GM18508 (cell line): Measurements from ENCODE around the gene CALN1.

ENCODE experiments used
- ATAC-seq: cut with Tn5 transposase; IDR thresholded peaks from one replicate; pipeline ENCODE4 v1.9.1; 2021; ENCODE audit warnings: moderate number of reproducible peaks; ENCODE audit not compliant: insufficient read depth, unreplicated experiment

Gene CALN1

DNA sequence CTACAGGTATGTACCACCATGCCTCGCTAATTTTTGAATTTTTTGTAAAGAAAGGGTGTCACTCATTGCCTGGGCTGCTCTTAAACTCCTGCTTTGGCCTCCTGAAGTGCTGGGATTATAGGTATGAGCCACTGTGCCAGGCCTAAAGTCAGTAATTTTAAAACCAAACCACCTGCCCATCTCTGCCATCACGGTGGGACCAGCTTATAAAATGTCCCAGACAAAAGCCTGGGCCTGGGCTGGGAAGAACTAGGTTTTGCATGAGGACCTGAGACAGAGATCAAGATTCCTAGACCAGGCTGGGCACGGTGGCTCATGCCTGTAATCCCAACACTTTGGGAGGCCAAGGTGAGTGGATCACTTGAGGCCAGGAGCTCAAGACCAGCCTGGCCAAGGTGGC, 395.6 kb downstream of the CALN1 start:
- ATAC-seq: no peak

DNA sequence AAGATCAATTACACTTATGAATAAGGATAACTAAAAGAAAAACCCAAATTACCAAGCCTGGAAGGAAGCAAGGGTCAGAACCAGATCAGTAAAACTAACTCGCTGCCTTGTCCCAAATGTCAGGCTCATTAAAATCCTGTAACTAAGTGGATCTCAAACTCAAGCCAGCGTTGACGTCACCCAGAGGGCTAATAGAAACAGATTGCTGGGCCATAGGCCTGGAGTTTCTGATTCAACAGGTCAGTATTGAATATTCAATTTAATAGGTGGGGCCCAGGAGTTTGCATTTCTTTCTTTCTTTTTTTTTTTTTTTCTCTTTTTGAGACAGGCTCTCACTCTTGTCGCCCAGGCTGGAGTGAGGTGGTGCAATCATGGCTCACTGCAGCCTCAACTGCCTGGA, 397.0 kb downstream of the CALN1 start:
- no peak for ATAC-seq

DNA sequence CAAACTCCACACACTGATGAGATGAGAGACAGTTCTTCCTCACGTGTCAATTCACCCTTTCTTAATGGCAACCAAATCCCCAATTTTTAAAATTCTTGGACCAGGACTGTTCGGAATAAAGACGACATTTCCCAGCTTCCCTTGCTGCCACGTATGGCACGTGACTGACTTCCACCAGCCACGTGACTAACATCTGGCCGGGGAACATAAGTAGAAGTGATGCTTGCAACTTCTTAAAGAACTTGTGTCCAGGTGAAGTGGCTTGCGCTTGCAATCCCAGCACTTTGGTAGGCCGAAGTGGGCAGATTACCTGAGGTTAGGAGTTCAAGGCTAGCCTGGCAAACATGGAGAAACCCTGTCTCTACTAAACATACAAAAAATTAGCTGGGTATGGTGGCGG, 405.1 kb downstream of the CALN1 start:
- ATAC-seq: no peak

DNA sequence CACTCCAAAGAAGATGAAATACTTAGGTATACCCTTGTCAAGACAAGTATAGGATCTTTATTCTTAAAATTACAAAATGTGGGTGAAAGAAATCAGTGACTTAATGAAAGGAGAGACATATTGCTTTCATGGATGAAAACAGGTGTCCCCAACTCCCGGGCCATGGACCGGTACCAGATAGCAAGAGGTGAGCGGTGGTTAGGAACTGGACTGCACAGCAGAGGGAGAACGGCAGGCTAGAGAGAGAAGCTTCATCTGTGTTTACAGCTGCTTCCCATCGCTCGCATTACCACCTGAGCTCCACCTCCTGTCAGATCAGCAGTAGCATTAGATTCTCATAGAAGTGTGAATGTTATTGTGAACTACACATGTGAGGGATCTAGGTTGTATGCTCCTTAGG, 408.9 kb downstream of the CALN1 start:
- ATAC-seq: no peak

DNA sequence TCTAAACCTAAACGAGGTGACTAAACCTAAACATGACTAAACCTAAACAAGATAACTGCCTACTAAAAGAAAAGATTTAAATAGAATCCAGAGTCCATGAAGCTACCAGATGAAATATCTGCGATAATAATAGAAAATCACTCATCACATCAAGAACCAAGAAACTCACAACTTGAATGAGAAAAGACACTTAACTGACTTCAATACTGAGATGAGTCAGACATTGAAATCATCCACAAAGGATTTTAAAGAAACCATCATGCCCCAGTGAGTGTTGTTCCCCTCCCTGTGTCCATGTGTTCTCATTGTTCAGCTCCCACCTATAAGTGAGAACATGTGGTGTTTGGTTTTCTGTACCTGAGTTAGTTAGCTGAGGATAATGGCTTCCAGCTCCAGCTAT, 416.0 kb downstream of the CALN1 start:
- no peak for ATAC-seq

DNA sequence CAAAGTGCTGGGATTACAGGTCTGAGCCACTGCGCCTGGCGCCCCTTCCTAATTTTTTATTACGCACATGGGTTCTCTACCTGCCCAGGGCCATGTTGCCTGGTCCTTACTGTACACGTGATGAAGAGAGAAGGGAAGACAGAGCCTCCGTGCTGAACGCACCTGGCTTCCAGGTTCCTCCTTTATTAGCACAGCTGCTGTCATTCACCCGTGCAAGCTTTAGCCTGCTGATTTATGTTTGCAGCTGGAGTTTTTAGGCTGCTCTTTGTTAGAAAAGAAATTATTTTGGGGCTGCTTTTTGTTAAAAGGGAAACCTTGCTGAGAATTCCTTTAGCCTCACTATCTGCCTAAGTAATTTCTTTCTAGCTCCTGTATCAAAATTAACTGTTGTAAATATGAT, 417.0 kb downstream of the CALN1 start:
- no peak for ATAC-seq

DNA sequence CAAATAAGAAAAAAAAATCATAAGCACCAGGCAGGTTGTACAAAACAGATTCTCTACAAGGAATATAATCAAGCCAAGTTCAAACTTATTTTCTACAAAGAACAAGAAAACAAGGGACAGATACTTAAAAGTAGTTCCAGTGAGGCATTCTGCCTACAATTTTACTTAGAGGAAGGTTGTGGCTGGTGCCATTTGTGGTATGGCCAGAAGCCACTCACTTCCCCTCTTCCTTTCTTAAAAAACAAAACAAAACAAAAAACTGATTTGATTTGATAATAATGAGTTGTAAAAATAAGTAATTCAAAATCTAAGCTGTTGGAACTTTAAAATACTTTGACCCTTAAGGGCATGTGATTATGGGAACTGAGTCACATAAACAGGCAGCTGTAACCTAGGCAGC, 420.6 kb downstream of the CALN1 start:
- no peak for ATAC-seq

DNA sequence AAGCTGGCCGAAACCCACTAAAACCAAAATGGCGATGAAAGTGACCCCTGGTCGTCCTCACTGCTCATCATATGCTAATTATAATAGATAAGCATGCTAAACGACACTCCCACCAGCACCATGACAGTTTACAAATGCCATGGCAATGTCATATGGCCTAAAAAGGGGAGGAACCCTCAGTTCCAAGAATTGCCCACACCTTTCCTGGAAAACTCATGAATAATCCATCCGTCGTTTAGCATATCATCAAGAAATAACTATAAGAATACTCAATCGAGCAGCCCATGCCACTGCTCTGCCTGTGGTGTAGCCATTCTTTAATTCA, 422.0 kb downstream of the CALN1 start:
- no peak for ATAC-seq

DNA sequence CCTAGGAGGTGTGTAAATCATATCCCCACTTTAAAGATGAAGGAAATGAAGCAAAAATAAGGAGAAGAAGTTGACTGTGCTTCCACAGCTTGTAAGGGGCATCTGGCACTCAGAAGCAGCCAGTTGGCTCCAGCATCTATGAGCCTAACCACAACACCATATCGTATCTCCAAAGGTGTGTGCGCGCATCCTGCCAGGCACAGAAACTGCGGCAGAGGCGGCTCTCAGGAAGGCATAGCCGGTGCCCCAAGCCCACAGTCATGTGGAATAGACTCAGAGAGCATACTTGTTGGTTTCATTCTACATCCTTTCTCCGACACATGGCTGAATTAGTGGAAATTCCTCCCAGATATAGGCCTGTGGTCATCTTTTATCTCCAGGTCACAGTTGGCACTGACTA, 423.9 kb downstream of the CALN1 start:
- ATAC-seq: no peak

DNA sequence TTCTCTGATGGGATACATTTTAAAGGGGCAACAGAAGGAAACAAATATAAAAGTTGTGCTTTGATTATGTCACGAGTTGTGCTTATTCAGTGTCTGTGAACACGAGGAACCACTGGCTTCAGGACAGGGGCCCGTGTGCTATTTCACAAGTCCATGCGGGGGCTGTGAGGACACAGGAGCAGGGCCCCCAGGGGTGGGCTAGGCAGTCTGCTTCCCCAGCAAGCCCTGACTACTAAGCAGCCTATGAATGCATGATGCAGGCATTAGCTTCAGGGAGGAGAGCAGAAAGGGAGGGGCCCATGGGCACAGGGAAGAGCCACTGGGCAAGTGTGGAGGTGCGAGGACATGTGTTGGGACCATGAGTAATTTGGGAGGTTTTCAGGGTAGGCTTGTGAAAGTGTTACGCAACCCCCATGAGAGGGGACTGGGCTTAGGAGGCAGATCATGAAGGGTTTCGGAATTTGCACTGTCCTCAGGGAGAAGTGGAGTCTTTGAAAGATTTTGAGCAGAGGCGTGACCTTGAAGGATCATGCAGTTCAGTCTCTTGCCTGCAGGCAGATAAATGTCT, 424.9 kb downstream of the CALN1 start:
- no peak for ATAC-seq

DNA sequence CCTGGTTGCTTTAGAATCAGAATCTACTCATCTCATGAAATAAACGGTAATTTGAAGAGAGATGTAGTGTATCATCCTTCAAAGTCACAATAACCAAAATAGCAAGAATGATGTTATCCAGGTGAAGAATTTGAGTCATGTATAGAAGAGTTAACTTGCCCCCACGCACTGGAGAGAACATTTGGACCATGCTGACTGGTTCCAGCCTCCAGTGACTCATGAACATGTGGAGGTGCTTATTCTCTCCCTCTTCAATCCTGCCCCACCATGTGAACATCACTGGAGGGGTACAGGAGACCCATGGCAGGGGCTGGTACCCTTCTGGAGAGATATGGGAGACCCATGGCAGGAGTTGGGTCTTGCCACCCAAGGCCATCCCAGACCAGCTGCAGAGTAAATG, 427.8 kb downstream of the CALN1 start:
- ATAC-seq: no peak

DNA sequence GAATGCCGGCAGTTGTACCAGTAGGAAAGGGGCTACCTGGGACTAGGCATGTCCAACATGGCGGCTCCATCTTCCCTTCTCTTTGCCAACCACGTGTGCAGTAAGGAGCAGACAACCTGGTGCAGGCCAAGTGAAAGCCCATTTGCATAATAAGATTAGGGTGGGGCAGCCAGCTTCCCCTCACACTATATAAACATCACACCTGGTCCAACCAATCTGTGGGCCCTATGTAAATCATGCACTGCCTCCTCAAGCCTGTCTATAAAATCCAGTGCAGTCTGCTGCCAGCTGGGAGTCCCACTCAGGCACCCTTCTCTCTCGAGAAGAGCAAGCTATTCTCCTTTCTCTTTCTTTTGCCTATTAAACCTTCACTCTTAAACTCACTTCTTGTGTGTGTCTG, 429.3 kb downstream of the CALN1 start:
- ATAC-seq: no peak

DNA sequence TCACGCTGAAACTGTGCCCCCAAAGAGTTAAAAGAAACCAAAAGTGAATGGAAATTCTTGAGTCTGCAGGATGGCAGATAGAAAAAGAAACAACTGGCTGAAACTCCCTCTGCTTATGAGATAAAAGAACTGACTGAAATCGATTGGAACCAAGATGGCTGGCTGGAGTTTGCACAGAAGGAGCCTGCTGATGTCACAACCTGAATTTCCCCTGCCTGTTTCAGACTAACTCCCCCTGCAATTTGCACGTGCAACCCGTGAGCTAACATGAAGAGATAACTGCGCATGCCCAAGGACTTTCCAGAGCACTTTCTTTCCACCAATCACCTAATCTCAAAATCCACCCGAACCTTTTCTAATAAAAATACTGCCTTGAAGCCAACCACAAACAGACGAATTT, 435.5 kb downstream of the CALN1 start:
- no peak for ATAC-seq

DNA sequence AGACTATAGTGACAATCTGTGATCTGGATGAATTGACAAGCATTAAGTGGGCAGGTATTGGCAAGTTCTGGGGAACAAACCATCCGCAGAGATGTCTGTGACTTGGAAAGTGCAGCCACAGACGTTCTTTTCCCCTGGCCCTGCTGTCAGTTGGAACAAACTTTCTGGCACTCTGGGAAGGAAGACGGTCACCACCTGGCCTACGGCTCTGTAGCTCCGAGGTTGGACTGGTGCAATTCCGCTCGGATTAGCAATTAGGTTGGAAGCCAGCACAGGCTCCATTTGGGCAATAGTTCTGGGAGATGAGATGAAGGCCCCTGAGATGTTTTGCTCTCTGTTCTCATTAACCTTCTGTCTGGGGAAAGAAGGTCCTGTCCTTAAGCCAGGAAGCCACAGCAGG, 437.5 kb downstream of the CALN1 start:
- no peak for ATAC-seq

DNA sequence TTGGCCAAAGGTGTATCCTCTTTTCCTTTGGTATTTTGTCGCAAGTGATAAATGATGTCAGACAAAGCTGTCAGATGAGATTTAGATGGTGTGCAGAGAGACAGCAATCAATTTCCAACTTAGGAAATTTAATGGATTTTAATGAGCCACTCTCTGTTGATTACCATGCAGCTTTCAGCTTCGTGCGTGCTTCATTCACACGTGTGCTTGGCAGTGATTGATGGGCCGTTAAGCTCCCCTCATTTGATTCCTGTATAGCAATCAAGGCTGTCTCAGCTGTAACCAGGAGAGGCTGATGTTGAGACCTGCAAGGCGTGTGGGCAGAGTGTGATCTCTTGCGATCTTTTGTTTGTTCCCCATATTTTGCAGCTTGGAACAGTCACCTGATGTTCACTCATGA, 439.6 kb downstream of the CALN1 start:
- no peak for ATAC-seq

DNA sequence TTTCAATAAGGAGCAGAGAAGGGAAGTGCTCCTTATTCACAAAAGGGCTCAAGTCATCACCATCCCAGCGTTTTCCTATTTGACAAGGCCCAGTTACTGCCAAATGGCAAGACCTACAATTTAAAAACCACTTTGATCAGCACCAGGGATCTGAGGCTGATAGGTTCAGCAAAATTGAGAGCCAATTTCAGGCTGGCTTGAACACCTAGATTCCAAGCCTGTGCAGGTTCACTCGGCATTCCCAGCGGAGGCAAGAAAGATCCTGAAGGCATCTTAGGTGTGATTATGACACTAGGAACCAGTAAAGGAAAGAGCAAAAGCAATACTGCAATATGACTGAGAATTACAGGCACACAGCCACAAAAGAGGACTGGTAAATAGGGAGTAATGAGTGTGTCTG, 441.4 kb downstream of the CALN1 start:
- ATAC-seq: no peak

DNA sequence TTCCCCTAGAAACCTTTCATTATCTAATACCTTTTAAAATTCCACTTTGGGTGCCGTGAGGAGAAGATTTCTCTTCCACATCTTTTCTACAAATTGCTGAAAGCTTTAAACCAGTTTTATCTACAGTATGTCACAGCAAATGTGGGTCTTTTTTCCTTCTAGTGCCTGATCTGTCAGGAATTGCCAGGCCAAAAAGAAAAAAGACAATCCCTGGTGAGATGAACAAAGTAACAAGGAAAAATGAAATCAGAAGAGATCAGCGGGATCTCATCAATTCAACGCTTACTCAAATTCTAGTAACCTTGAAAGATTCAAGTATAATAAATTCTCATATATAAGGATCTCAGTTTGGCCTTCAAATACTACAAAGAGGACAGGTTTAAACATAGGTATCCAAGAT, 449.5 kb downstream of the CALN1 start:
- no peak for ATAC-seq

DNA sequence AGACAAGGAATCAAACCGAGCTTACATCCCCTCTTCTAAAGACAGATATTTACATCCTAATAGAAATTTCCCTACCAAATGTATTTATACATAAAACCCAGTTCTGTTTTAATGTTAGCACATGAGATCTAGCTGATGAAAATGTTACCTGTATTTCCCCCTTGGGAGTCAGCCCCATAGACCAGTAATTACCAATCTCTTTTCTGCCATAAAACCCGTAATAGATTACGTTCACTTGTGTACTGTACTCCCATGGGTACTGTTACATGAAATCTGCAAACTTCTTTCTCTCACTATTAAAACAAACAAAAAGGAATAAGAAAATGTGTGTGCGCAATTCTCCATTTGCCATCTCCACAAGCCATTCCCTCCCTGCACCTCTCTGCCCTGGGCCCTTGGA, 450.9 kb downstream of the CALN1 start:
- no peak for ATAC-seq

DNA sequence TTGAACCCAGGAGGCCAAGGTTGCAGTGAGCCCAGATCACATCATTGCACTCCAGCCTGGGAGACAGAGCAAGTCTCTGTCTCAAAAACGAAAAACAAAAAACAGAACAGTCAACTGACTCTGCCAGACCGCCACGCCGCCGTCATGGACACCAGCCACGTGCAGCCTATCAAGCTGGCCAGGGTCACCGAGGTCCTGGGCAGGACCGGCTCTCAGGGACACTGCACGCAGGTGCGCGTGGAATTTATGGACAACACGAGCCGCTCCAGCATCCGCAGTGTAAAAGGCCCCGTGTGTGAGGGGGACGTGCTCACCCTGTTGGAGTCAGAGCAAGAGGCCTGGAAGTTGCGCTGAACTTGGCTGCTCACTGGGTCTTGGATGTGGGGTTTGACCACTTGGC, 470.0 kb downstream of the CALN1 start:
- ATAC-seq: no peak

DNA sequence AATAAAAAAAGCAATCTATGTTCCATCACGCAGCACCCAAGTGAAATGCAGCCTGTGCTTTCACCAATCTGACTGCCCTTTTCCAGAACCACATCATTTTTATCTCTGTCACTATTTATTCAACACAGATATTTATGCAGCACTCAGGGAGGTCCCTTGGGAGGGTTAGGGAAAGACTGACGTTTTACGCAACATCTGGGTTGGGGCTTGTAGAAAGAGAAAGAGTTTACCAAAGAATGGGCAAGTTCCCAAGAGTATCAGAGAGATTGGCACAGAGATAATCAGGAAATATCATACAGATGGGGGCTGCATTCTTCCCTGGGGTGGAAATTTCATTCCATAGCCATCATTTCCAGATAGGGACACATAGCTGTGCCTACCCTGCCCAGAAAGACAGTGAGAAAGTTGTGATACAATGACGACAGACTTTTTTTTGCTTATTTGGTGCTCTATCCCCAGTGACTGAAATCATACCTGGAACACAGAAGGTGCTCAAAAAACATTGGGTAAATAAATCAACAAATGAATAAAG, 474.2 kb downstream of the CALN1 start:
- ATAC-seq: no peak

DNA sequence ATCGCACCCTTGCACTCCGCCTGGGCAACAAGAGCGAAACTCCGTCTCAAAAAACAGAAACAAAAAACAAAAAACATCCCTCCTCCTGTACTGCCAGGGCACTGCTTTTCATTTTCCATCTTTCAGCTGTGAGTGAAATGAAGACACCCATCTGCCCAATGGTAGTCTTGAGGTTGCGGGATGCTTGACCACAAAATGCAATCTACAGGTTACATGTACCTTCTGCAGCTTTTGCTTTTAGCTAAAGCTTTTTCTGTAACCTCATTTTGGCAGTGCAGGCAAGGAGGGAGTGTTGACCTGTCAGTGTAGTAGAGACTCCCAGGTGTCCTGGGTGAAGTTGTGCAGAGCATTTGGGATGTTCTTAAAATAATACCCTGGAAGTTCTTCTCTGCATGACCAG, 476.5 kb downstream of the CALN1 start:
- ATAC-seq: no peak

DNA sequence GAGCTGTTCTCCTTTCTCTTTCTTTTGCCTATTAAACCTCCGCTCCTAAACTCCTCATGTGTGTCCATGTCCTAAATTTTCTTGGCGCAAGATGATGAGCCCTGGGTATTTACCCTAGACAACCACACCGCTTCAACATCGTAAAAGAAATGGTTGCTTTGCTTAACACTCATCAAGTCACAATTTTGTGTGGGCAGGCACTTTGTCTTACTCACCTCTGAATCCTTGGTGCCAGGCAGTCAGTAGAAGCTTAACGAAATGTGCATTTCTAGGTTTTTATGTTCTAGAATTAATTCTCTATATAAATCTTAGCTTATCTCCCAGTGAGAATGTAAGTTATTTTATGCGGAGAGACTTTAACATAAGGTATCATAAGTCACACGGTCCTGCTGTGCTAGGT, 478.7 kb downstream of the CALN1 start:
- ATAC-seq: no peak

DNA sequence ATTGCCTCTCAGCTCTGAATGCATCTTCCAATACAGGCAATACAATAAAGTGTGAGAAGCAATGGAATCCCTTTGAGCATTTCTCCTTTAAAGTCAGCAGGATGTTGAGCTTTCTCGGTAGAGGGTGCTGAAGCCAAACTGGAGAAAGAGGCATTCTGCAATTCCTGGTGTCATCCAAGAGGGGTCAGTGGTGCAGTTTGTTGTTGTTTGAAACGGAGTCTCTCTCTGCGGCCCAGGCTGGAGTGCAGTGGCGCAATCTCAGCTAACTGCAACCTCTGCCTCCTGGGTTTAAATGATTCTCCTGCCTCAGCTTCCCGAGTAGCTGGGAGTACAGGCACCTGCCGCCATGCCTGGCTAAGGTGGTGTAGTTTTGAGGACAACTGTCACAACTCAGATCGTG, 486.5 kb downstream of the CALN1 start:
- no peak for ATAC-seq
